ENCODE measurements around the gene SLC4A5.
"Not testable (repeated sequence)": the region's sequence is repeated elsewhere in the genome, so short reads cannot be mapped to it uniquely, and the experiment has no call there.

SLC4A5 gene

DNA sequence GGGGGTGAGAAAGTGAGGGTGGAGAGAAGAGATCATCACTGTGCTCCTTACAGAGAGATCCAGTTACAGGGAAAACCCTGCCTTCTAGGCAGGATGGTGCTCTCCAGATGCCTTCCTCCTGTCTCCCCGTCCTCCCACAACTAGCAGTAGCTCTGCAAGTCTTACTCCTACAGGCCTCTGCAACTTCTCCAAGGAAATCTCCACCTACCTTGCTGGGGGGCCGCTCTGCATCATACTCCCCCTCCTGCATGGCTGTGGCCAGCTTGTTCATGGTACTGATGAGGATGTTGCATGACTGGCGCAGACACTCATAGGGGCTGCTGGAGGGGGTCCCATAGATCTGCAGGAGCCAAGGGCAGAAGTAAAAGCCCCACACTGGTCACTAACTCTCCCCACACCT lies 22.8 kb upstream of the SLC4A5 start:
- DNase-seq = no peak

DNA sequence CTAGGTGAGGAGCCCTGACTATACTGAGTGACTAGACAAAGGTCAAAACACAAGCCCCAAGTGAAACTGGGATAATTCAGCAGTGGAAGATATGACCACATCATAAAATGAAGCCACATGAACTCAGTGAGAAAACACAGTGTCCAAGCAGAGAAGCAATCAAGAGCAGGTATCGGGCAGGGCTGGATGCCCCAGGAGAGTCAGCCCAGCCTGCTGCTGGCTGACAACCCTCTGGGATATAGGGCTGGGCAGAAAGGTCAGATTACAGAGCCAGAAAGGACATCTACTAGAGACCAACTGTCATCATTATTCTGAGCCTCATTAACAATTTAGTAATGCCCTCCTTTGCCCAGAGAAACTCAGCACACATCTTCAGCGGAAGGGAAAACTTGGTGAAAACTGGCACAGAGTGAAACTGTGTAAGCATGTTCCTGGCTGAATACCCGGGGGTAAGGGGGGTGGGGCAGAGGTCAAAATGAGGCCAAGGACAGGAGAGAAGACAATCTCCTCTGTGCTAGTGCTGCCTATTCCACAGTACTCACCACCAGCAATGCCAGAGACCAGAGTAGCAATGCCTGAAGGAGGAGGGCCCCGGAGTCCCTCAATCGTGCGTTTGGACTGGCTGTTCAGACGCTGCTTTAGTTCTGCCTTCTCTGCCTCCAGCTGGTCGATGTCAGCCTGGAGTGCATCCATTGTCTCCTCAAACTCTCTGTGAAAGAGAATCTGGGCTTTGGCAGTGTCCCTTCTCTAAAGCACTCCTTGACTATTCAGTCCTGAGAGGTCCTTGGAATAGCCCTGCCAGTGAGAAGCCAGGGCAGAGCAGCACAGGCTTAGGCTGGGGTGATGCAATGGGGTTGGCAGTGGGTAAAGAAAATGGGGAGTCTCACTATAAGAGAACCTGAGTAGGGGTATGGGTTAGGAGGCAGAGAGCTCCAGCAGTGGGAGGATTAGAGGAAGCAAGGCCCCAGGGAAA lies 21.6 kb upstream of the SLC4A5 start:
- DNase-seq = no peak

DNA sequence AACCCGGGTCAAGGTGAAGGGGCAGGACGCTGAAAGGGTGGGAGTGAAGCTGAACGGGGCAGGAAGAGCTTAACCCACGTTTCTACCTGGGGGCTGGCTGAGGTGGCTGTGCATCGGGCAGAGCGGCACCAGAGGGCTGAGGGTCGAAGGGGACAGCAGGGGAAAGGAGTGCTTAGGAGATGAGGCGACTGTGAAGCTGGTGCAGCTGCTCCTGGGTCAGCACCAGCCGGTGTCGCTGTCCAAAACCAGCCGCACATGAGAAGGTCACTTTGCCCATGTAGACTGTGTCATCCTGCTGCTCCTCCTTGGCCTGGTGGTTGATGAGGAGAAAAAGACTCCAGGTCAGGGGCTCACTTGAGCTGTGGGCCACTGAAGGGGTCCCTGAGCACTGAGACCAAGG lies 18.1 kb upstream of the SLC4A5 start:
- no peak for DNase-seq

DNA sequence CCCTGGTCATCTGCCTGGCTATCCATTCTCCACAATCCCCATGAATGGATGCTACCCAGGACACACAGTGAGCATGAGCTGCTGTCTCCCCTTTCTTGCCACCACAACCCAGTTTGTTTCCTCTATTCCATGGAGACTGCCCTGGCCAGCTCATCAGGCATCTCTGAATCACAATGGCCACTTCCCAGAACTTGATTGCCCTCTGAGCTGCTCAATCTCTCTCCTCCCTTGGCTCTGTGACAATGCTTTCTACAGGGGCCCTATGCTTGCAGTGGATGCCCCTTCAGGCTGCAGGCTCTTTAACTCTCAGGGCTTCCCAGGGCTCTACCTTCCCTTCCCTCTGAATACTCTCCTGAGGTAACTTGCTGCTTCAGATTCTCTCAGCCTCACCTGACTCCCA lies 14.4 kb upstream of the SLC4A5 start:
- DNase-seq = no peak

DNA sequence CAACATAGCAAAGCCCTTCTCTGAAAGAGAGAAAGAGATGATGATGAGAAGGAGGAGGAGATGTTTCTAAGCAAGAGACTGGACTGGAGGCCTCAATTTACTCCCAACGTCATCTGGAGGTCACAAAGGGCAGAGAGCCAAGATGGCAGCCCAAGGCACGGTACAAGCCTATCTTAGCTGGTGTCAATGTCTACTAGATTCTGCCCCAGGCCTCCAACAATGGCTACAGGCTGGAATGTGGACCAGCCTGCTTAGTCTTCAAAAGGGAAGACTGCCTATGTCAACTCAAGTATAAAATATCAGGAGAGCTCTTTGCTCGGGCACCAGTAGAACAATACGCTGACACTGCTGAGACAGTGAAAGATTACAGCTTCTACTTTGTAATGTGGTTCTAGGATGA lies 6.7 kb upstream of the SLC4A5 start:
- no peak for DNase-seq

DNA sequence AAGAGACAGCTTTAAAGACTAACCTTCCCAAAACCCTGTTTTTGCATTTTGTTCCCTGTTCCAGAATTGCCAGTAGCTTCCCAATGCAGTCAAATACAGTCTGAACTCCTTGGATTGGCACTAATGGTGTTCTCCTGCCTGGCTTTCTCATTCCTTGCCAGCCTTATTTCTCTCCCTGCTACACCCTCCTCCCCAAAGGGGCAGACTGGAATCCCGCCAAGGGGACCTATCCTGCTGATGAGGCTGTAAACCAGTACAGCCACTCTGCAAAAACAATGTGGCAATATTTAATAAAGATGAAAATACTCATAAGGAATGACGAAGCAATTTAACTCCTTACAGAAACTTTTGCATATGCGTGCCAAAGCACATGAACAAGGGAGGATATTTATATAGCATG lies 4.5 kb upstream of the SLC4A5 start:
- no peak for DNase-seq

DNA sequence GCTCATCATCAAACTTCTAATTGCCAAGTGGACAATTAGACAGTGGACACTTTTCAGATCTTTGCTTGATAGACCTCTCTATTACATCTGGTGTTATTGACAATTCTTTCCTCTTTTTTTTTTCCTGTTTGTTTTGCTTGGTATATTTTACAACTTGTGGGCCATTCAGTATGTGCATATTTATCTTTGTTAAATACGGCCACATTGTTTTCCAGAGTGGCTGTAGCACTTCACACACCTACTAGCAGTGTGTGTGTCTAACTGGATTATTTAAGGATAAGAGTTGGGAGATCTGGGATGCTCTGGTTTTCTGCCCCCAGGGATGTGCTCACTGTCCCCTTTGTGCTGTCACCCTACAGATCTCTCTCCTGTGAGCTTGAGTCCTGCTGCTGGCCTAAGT lies 4.1 kb upstream of the SLC4A5 start:
- no peak for DNase-seq

DNA sequence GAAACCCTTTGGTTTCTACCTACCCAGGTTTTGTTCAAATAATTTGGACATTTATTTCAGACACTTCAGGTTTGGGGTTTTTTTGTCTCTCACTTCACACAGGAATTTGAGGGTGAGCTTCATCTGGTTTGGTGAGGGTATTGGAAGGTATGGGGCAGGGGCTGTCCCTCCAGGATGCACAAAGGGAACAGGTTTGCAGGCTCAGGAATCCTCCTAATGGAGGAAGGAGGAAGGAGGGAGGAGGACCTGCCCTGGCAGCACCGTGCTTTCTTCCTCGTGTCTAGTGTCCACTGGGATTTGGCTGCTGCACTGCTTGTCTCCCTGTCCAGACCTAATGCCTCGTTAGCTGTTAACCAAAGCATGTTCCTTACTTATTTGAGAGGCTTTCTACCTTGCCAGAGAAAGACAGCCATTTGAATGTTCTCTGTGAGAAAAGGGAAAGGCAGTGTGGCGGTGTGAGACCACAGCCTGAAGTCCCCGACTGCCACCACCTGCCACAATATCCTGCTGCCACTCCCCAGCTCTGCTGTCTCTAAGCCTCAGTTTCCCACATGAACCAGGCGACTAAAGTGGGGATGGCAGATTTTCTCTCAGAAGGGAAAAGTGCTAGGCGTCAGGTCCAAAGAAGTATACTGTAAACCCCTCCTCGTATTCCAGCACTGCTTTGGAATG lies 2.2 kb upstream of the SLC4A5 start:
- no peak for DNase-seq

DNA sequence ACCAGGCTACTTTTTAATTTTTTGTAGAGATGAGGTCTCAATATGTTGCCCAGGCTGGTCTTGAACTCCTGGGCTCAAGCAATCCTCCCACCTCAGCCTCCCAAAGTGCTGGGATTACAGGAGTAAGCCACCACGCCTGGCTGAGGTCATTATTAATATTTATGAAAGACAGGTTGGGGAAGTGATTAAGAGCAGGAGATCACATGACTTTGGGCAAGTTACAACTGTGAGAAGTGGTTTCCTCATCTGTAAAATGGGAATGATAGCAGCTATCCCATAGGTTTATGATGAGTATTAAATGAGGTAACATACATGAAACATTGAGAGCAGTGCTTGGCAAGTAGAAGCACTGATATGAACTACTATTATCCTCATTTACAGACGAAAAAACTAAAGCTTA lies 7.0 kb downstream of the SLC4A5 start:
- not testable (repeated sequence) for DNase-seq

DNA sequence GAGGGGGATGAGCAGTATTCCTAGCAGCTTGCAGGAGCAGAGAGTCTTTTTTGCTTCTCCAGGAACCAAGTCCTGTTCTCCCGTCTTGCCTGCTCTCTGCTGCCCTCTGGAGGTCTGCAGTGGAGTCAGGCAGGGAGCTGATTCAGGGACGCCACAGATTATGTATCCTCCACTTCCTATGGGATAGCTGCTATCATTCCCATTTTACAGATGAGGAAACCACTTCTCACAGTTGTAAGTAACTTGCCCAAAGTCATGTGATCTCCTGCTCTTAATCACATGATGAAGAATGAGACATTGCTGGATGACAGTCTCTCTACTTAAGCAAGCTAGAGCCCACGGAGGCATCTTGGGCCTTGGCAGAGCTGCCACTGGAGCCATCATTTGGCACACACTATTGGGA lies 8.3 kb downstream of the SLC4A5 start:
- peak; percentile 25 for DNase-seq

DNA sequence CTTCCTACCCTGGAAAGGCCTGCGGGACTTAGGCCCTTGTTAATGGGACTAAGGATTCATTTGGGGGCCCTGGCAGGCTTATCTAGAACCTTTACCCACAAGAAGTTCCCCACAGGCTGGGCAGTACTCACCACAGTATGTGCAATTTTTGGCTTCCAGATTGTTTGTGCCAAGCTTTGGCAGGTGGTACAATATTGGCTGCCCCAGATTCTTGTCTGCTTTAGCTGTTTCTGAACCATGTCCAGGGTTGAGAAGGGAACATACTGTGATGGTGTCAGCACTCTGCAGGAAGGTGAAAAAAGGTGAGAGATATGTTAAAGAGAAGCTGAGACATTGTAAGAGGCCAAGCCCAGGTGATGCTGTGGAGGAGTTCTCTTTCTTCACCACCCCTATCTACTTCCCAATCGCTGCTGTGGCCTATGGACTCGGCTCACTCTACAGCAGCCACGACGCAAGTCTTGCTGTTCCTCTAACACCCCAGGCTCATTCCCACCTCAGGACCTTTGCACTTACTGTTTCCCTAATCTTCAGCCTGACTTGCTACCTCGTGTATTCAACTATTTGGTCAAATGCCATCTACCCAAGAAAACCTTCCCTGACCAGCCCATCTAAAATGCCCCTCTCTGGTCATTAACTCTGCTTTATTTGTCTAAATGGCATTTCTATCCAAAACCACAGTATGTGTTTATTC lies 9.2 kb downstream of the SLC4A5 start:
- DNase-seq = no peak

- no peak for DNase-seq
These were observed 10.0 kb downstream of the SLC4A5 start for GRCh38 chr2:74333175-74333574.

GRCh38 chr2:74332550-74333174 lies 10.6 kb downstream of the SLC4A5 start:
- DNase-seq = no peak

GRCh38 chr2:74328573-74328972 lies 14.6 kb downstream of the SLC4A5 start:
- DNase-seq = no peak

GRCh38 chr2:74328074-74328473 lies 15.1 kb downstream of the SLC4A5 start:
- DNase-seq = no peak

- no peak for DNase-seq
These were observed 15.6 kb downstream of the SLC4A5 start for GRCh38 chr2:74327627-74328026.

- no peak for DNase-seq
These were observed 16.0 kb downstream of the SLC4A5 start for GRCh38 chr2:74327199-74327598.

DNA sequence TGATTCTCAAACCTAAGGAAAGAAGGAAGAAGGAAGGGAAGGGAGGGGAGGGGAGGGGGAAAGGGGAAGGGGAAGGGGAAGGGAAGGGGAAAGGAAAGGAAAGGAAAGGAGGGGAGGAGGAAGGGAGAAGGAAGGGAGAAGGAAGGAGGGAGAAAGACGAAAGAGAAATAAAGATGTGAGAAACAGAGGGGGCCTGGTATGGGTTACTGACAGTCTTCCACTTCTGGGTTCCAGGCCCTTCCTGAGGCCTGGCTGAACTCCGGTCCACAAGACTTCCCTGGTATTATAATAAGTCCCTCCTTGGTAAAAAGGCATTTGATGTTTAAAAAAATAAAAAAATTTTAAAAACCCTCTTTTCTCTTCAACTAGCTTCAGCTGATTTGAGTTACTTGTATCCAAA lies 17.4 kb downstream of the SLC4A5 start:
- no peak for DNase-seq

- no peak for DNase-seq
These were observed 21.5 kb downstream of the SLC4A5 start for GRCh38 chr2:74321737-74322136.

- DNase-seq = peak; percentile 59
These were observed 25.5 kb downstream of the SLC4A5 start for GRCh38 chr2:74317701-74318100.

DNA sequence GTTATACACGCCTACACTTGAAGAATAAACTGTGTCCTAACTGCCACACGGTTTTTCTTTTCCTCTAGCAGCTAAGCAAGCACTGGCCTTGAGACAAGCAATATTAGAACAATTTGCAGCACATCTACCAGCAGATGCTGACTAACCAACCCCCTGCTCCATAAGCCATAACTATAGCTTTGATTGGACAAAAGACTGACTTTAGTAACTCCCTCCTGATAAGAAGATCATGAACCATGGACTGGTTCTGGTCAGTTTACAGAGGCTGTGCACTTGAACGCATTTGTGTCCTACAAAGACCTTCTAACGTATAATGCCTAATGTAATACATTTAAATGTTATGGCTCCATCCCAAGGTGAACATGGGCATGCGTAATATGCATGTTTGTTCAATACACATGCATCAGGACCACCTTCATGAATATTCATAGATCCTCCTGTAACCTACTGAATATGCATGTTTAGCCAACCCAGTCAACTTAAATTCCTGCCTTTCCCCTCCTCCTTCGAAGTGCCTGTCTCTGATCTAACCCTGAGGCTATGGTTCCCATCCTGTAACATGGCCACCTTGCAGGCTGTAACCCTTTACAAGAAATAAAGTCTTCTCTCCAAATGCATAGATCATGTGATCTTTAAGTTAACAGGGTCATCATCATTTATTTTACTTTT lies 26.5 kb downstream of the SLC4A5 start:
- no peak for DNase-seq

GRCh38 chr2:74314107-74314506 lies 29.1 kb downstream of the SLC4A5 start:
- no peak for DNase-seq

- no peak for DNase-seq
These were observed 29.7 kb downstream of the SLC4A5 start for GRCh38 chr2:74313497-74313896.

All from NCI-H774 (cell line).